ENCODE results near the gene IL17RA. TPM values are rescaled to one million over a fixed set of nuclear protein-coding genes. Genes with fewer than 3 reads are reported as not detected.

IL17RA gene
- polyA plus RNA-seq, 2 donors: 3.8 TPM

DNA sequence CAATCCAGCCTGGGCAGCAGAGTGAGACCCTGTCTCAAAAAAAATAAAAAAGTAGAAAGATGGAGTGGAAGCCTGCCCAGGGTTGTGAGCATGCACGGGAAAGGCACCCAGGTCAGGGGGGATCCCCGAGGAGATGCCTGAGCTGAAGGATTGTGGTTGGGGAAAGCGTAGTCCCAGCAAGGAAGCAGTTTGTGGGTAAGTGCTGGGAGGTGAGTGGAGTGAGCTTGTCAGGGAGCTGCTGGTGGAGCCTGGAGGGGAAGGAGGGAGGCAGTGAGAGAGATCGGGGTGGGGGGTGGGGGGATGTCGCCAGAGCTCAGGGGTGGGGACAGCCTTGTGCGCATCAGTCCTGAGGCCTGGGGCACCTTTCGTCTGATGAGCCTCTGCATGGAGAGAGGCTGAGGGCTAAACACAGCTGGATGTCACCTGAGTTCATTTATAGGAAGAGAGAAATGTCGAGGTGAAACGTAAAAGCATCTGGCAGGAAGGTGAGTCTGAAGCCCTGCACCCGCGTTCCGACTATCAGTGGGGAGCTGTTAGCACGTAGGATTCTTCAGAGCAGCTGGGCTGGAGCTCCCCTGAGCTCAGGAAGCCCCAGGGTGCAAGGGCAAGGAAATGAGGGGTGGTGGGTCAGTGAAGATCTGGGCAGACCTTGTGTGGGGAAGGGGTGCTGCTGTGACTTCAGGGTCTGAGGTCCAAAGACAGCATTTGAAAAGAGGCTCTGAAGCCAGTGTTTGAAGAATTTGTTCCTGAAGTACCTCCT lies 26.2 kb downstream of the IL17RA start:
- no peaks in the 10 kb centered on the region for H3K4me1 ChIP-seq (ENCODE audit: control insufficient read depth in 2 of 2, insufficient read depth in 2 of 2, low read length in 1 of 2)
- H3K27me3 ChIP-seq (ENCODE audit: control insufficient read depth in 1 of 2, insufficient read depth in 2 of 2, low read length in 2 of 2): no peaks in the 10 kb centered on the region
- H3K9me3 ChIP-seq (ENCODE audit: control insufficient read depth in 2 of 2, insufficient read depth in 1 of 2, low read depth in 1 of 2, low read length in 1 of 2): no peaks in the 10 kb centered on the region
- peaks cover 6 to 25% of the 10 kb centered on the region in 2 donors for H3K36me3 ChIP-seq (ENCODE audit: control insufficient read depth in 2 of 2, insufficient read depth in 2 of 2, low read length in 1 of 2)
- no peak overlapping the region for H3K4me3 ChIP-seq (ENCODE audit: low read depth in 1 of 2, low read length in 2 of 2)
- H3K27ac ChIP-seq (ENCODE audit: low read depth in 2 of 2, low read length in 1 of 2): no peak overlapping the region
- WGBS, 2 donors: 76 to 78% methylated on average over 13 of the region's 13 CpGs

DNA sequence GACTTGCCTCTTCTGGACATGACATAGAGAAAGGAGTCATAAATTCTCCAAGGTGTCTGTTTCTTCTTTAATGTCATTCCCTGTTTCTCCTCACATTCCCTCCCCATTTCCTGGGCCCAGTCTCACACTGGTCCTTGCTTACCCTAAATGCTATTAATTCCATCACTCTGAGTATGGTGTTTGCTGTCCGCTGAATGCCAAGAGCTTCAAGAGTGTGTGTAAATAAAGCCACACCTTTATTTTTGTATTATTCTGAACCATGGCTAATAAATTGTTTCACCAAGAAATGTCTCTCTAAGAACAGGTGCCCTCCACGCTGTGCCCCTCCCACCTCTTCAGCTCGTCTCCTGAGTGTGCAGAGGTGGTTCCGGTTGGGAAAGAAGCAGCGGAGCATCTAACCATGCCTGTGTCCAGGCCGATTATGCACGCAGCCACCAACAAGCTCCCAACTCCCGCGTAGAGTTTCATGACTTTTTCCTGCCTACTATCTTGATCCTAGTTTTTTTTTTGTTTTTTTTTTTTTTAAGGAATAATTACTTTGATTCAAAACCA lies 27.8 kb downstream of the IL17RA start:
- Histone ChIP-seq H3K4me1 (ENCODE audit: control insufficient read depth in 2 of 2, insufficient read depth in 2 of 2, low read length in 1 of 2) (no peaks in the 10 kb centered on the region), H3K36me3 (ENCODE audit: control insufficient read depth in 2 of 2, insufficient read depth in 2 of 2, low read length in 1 of 2) (peaks cover 6 to 20% of the 10 kb centered on the region in 2 donors), H3K9me3 (ENCODE audit: control insufficient read depth in 2 of 2, insufficient read depth in 1 of 2, low read depth in 1 of 2, low read length in 1 of 2) (no peaks in the 10 kb centered on the region), H3K27me3 (ENCODE audit: control insufficient read depth in 1 of 2, insufficient read depth in 2 of 2, low read length in 2 of 2) (no peaks in the 10 kb centered on the region), H3K4me3 (ENCODE audit: low read depth in 1 of 2, low read length in 2 of 2) (no peak overlapping the region), H3K27ac (ENCODE audit: low read depth in 2 of 2, low read length in 1 of 2) (no peak overlapping the region)
- WGBS, 2 donors: 54 to 59% methylated on average over 9 of the region's 9 CpGs

DNA sequence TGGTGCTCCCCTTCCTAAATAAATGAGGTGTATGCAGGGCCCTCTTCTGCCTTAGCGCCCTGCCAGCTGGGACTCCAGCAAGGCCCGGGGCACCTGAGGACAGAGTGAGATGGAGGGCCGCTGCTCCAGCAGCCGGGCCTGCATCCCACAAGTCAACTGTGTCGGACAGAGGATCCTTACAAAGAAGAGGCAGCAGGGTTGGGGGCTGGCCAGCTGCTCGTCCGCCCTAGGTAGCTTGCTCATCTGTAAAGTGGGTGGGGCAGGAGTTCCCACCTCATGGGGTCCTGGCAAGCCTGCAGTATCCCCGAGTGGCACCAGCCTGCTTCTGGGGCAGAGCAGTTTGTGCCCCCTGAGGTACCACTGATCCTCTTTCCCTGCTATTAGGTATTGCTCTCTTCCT lies 28.8 kb downstream of the IL17RA start:
- no peaks in the 10 kb centered on the region for H3K4me1 ChIP-seq (ENCODE audit: control insufficient read depth in 2 of 2, insufficient read depth in 2 of 2, low read length in 1 of 2)
- no peak overlapping the region for H3K27ac ChIP-seq (ENCODE audit: low read depth in 2 of 2, low read length in 1 of 2)
- peaks cover 0 to 14% of the 10 kb centered on the region in 2 donors for H3K36me3 ChIP-seq (ENCODE audit: control insufficient read depth in 2 of 2, insufficient read depth in 2 of 2, low read length in 1 of 2)
- H3K27me3 ChIP-seq (ENCODE audit: control insufficient read depth in 1 of 2, insufficient read depth in 2 of 2, low read length in 2 of 2): no peaks in the 10 kb centered on the region
- 75 to 78% methylated on average over 8 of the region's 8 CpGs for WGBS, 2 donors
- H3K4me3 ChIP-seq (ENCODE audit: low read depth in 1 of 2, low read length in 2 of 2): no peak overlapping the region
- H3K9me3 ChIP-seq (ENCODE audit: control insufficient read depth in 2 of 2, insufficient read depth in 1 of 2, low read depth in 1 of 2, low read length in 1 of 2): no peaks in the 10 kb centered on the region

DNA sequence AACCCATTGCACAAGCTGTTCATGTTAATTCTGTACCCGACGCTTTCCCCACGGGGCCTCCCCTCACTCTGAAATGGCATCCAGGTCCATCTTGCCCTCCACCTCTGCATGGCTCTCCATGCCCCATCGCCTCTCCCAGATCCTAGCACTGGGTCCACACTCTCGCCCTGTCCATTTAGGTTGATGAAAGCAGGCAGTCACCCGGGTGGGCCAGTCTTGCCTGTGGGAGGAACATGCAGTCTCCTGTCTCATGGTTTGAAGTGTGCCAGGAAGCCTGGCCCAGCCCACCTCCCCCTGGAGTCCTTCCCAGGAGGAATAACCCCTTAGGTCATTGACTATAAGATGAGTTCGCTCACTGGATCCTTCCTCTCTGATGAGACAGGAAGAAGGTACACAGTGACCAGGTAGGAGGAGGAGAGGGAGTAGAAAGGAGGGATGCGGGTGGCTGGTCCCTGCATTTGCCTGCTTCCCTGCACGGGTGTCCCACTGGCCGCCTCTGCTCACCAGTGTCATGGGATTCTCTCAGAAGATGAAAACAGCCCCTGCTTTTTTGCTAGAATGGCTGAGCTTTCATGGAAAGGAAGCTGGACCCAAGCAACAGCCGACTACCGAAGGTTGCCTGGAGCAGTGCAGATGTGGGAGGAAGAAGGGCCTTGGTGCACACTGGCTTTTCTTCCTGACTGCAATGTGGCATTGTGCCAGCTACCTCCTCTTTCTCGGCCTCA lies 29.5 kb downstream of the IL17RA start:
- no peak overlapping the region for H3K27ac ChIP-seq (ENCODE audit: low read depth in 2 of 2, low read length in 1 of 2)
- 68 to 73% methylated on average over 13 of the region's 13 CpGs for WGBS, 2 donors
- no peak overlapping the region for H3K4me3 ChIP-seq (ENCODE audit: low read depth in 1 of 2, low read length in 2 of 2)
- H3K36me3 ChIP-seq (ENCODE audit: control insufficient read depth in 2 of 2, insufficient read depth in 2 of 2, low read length in 1 of 2): peaks cover 0 to 7% of the 10 kb centered on the region in 2 donors
- H3K27me3 ChIP-seq (ENCODE audit: control insufficient read depth in 1 of 2, insufficient read depth in 2 of 2, low read length in 2 of 2): no peaks in the 10 kb centered on the region
- H3K9me3 ChIP-seq (ENCODE audit: control insufficient read depth in 2 of 2, insufficient read depth in 1 of 2, low read depth in 1 of 2, low read length in 1 of 2): no peaks in the 10 kb centered on the region
- no peaks in the 10 kb centered on the region for H3K4me1 ChIP-seq (ENCODE audit: control insufficient read depth in 2 of 2, insufficient read depth in 2 of 2, low read length in 1 of 2)

DNA sequence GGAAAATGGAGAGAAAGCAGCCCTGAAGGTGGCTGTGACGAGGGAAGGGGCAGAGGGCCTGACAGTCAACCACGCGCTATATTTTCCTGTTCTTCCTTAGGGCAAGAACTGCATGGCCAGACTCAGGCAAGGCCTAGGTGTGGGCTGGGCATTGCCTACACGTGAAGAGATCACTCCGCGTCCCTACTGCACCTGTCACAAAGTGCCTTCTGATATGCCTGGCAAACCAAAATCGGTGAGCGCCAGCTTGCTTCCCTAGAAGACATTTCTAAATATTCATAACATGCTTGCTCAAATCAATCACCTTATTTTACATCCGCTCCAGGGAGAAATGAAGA lies 30.1 kb downstream of the IL17RA start:
- WGBS, 2 donors: 79 to 85% methylated on average over 9 of the region's 9 CpGs
- H3K27me3 ChIP-seq (ENCODE audit: control insufficient read depth in 1 of 2, insufficient read depth in 2 of 2, low read length in 2 of 2): no peaks in the 10 kb centered on the region
- no peak overlapping the region for H3K4me3 ChIP-seq (ENCODE audit: low read depth in 1 of 2, low read length in 2 of 2)
- no peak overlapping the region for H3K27ac ChIP-seq (ENCODE audit: low read depth in 2 of 2, low read length in 1 of 2)
- H3K36me3 ChIP-seq (ENCODE audit: control insufficient read depth in 2 of 2, insufficient read depth in 2 of 2, low read length in 1 of 2): peaks cover 0 to 3% of the 10 kb centered on the region in 2 donors
- H3K9me3 ChIP-seq (ENCODE audit: control insufficient read depth in 2 of 2, insufficient read depth in 1 of 2, low read depth in 1 of 2, low read length in 1 of 2): no peaks in the 10 kb centered on the region
- peaks cover 0 to 2% of the 10 kb centered on the region in 2 donors for H3K4me1 ChIP-seq (ENCODE audit: control insufficient read depth in 2 of 2, insufficient read depth in 2 of 2, low read length in 1 of 2)

DNA sequence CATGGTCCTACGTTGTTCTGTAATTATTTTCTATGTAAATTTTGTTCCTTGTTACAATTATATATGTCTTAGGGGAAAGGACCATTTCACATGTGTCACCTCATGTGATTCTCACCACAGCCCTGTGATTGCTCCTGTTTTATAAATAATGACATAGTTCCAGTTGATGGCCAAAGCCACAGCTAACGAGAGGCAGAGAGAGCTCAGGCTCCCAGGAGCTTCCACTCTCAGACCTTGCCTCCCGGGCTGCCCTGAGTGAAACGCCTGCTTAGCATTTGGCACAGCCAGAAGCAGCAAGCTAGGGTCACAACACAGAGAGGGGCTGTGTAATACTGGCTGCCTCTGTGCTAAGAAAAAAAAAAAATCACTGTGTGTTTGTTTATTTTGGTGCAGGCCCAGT lies 30.4 kb downstream of the IL17RA start:
- Histone ChIP-seq H3K27ac (ENCODE audit: low read depth in 2 of 2, low read length in 1 of 2) (no peak overlapping the region), H3K4me1 (ENCODE audit: control insufficient read depth in 2 of 2, insufficient read depth in 2 of 2, low read length in 1 of 2) (peaks cover 0 to 2% of the 10 kb centered on the region in 2 donors), H3K27me3 (ENCODE audit: control insufficient read depth in 1 of 2, insufficient read depth in 2 of 2, low read length in 2 of 2) (no peaks in the 10 kb centered on the region), H3K9me3 (ENCODE audit: control insufficient read depth in 2 of 2, insufficient read depth in 1 of 2, low read depth in 1 of 2, low read length in 1 of 2) (no peaks in the 10 kb centered on the region), H3K36me3 (ENCODE audit: control insufficient read depth in 2 of 2, insufficient read depth in 2 of 2, low read length in 1 of 2) (peaks cover 0 to 3% of the 10 kb centered on the region in 2 donors), H3K4me3 (ENCODE audit: low read depth in 1 of 2, low read length in 2 of 2) (no peak overlapping the region)
- 47 to 72% methylated on average over 4 of the region's 4 CpGs for WGBS, 2 donors

DNA sequence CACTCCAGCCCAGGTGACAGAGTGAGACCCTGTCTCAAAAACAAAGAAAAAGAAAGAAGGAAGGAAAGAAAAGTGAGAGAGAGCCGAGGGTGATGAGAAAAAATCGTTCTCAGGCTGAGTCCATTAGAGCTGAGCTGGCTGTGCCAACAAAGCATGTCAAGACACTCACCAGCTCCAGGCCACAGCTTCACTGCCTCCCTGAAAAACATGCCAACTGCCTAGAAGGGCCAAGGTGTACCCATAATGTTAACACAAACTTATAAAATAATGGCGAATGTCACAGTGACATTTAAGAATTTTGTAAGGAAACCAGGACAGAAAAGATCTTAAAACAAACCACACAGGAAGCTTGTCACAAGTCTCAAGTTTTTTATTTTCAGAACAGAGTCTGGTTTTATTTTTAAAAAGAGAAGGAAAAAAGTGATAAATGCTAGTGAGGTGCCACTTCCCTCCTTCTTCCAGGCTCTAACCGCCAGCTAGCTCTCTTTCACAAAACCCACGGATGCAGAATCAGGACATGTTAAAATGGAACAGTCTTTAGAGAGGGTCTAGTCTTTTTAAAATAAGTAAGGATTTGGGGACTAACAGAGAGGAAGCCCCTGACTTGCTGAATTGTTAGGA lies 31.3 kb downstream of the IL17RA start:
- peaks cover 0 to 5% of the 10 kb centered on the region in 2 donors for H3K4me1 ChIP-seq (ENCODE audit: control insufficient read depth in 2 of 2, insufficient read depth in 2 of 2, low read length in 1 of 2)
- WGBS, 2 donors: 29 to 47% methylated on average over 5 of the region's 5 CpGs
- no peak overlapping the region for H3K27ac ChIP-seq (ENCODE audit: low read depth in 2 of 2, low read length in 1 of 2)
- H3K4me3 ChIP-seq (ENCODE audit: low read depth in 1 of 2, low read length in 2 of 2): no peak overlapping the region
- H3K36me3 ChIP-seq (ENCODE audit: control insufficient read depth in 2 of 2, insufficient read depth in 2 of 2, low read length in 1 of 2): peaks cover 0 to 3% of the 10 kb centered on the region in 2 donors
- no peaks in the 10 kb centered on the region for H3K9me3 ChIP-seq (ENCODE audit: control insufficient read depth in 2 of 2, insufficient read depth in 1 of 2, low read depth in 1 of 2, low read length in 1 of 2)
- H3K27me3 ChIP-seq (ENCODE audit: control insufficient read depth in 1 of 2, insufficient read depth in 2 of 2, low read length in 2 of 2): no peaks in the 10 kb centered on the region

DNA sequence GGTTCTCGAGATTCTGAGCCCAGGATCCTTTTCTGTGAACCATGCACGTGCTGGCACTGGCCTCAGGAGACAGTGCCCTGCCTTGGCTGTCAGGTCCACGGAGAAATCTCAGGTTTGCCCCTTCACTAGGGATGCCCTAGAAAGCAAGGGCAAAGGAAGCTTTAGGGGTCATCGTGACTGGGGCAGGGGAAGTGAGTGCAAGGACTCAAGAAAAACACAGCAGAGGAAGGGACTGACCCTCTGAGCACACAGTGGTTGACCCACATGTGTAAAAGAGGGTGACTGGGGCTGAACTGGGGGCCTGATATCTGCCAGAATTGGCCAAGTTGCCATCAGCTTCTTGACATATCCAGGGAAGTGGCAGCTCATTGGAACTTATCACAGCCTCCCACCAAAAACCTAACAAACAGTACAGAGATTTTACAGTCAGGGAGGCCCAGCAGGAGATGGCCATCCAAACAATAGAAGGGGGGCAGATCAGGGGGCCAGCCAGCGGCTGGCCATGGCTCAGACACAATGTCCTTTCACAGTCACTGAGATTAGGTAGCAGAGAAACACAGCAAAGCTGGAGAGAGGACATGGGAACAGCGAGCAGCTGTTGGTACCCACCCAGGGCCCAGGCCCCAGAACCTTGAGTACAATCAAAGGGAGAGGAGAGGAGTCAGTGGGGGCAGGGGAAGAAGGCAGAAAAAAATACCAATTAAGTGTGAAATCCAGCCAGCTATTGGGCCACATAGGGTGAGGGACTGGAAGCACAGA lies 32.0 kb downstream of the IL17RA start:
- Histone ChIP-seq H3K9me3 (ENCODE audit: control insufficient read depth in 2 of 2, insufficient read depth in 1 of 2, low read depth in 1 of 2, low read length in 1 of 2) (no peaks in the 10 kb centered on the region), H3K27me3 (ENCODE audit: control insufficient read depth in 1 of 2, insufficient read depth in 2 of 2, low read length in 2 of 2) (no peaks in the 10 kb centered on the region), H3K4me1 (ENCODE audit: control insufficient read depth in 2 of 2, insufficient read depth in 2 of 2, low read length in 1 of 2) (peaks cover 4 to 9% of the 10 kb centered on the region in 2 donors), H3K36me3 (ENCODE audit: control insufficient read depth in 2 of 2, insufficient read depth in 2 of 2, low read length in 1 of 2) (no peaks in the 10 kb centered on the region), H3K4me3 (ENCODE audit: low read depth in 1 of 2, low read length in 2 of 2) (no peak overlapping the region), H3K27ac (ENCODE audit: low read depth in 2 of 2, low read length in 1 of 2) (no peak overlapping the region)
- 38 to 44% methylated on average over 6 of the region's 6 CpGs for WGBS, 2 donors

DNA sequence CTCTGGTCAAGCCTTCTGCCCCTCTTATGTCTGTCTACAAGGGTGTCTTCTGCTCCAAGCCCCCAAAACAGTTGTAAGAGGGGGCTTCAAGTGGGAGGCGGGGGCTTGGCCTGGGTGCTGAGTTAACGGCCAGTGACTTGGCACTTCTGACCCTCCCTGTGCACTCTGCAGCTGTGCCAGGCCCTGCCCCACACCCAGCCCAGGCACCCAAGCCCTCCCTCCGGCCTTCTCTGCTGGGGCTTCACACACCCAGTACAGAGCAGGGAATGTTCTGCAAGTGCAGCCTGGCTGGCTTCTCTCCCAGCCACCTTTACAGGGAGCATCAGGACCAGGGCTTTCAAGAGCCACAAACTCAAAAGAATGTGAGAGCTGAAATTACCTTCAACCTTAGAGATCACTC lies 32.6 kb downstream of the IL17RA start:
- 51 to 71% methylated on average over 3 of the region's 3 CpGs for WGBS, 2 donors

More for the DNA sequence above, 32.6 kb downstream of the IL17RA start:
- H3K4me1 ChIP-seq (ENCODE audit: control insufficient read depth in 2 of 2, insufficient read depth in 2 of 2, low read length in 1 of 2): peaks cover 5 to 9% of the 10 kb centered on the region in 2 donors
- H3K27ac ChIP-seq (ENCODE audit: low read depth in 2 of 2, low read length in 1 of 2): no peak overlapping the region
- H3K4me3 ChIP-seq (ENCODE audit: low read depth in 1 of 2, low read length in 2 of 2): no peak overlapping the region
- no peaks in the 10 kb centered on the region for H3K36me3 ChIP-seq (ENCODE audit: control insufficient read depth in 2 of 2, insufficient read depth in 2 of 2, low read length in 1 of 2)
- H3K27me3 ChIP-seq (ENCODE audit: control insufficient read depth in 1 of 2, insufficient read depth in 2 of 2, low read length in 2 of 2): no peaks in the 10 kb centered on the region
- H3K9me3 ChIP-seq (ENCODE audit: control insufficient read depth in 2 of 2, insufficient read depth in 1 of 2, low read depth in 1 of 2, low read length in 1 of 2): no peaks in the 10 kb centered on the region
